Common myeloid progenitor, CD34-positive (primary cell): ENCODE measurements around the gene CNKSR2.

ENCODE experiments used
- CTCF ChIA-PET: fragments of 350-600 bp; sonication (Branson Sonifier 250); formaldehyde crosslinking; loops from one replicate; lab custom pipeline; 2021; ENCODE audit warnings: antibody characterized with exemption; lab: Charles Lee
- POLR2A ChIA-PET: fragments of 350-600 bp; sonication (Branson Sonifier 250); formaldehyde crosslinking; loops from one replicate; lab custom pipeline; 2021; ENCODE audit warnings: antibody characterized with exemption; lab: Charles Lee
- DNase-seq, 3 donors: peaks; one replicate each; pipeline versions ENCODE4 v3.0.0 to v3.0.0-alpha.2; 2013
- H3K27ac ChIP-seq, 2 experiments: 1 replicate in 1 of 2; 2 replicates in 1 of 2; pipeline ENCODE4 v1.7.0; 2013; ENCODE audit warnings: inconsistent platforms in 2 of 2, low read length in 2 of 2, mild to moderate bottlenecking in 2 of 2, low read depth in 1 of 2, moderate library complexity in 1 of 2; ENCODE audit not compliant: severe bottlenecking in 2 of 2, insufficient read depth in 1 of 2, poor library complexity in 1 of 2
- H3K27me3 ChIP-seq, 5 experiments: replicated peaks in 2 of 5; 1 replicate in 3 of 5; 2 replicates in 2 of 5; pipeline versions ENCODE4 v1.6.1 to v1.7.0; 2013; ENCODE audit warnings: low read length in 4 of 5, mild to moderate bottlenecking in 2 of 5, moderate library complexity in 2 of 5, inconsistent platforms in 1 of 5; ENCODE audit not compliant: insufficient read depth in 5 of 5, control insufficient read depth in 4 of 5
- H3K36me3 ChIP-seq, 4 experiments: 1 replicate in 2 of 4; 2 replicates in 2 of 4; pipeline versions ENCODE4 v1.6.1 to v1.7.0; 2013; ENCODE audit warnings: low read length in 3 of 4, control low read depth in 1 of 4, mild to moderate bottlenecking in 1 of 4; ENCODE audit not compliant: control insufficient read depth in 4 of 4, insufficient read depth in 4 of 4
- H3K4me1 ChIP-seq, 4 experiments: 1 replicate in 3 of 4; 2 replicates in 1 of 4; pipeline versions ENCODE4 v1.6.1 to v1.7.1; 2013; ENCODE audit warnings: low read length in 3 of 4, mild to moderate bottlenecking in 3 of 4, control low read depth in 1 of 4, inconsistent platforms in 1 of 4, moderate library complexity in 1 of 4; ENCODE audit not compliant: control insufficient read depth in 4 of 4, insufficient read depth in 4 of 4; ENCODE audit errors: control extremely low read depth in 1 of 4
- H3K4me3 ChIP-seq, 7 experiments: 1 replicate in 4 of 7; 2 replicates in 3 of 7; pipeline versions ENCODE4 v1.5.1 to v1.7.0; 2013; ENCODE audit warnings: mild to moderate bottlenecking in 7 of 7, low read length in 6 of 7, moderate library complexity in 6 of 7, inconsistent platforms in 2 of 7, low read depth in 2 of 7, control low read depth in 1 of 7; ENCODE audit not compliant: insufficient read depth in 4 of 7, control insufficient read depth in 1 of 7; ENCODE audit errors: extremely low read depth in 1 of 7
- H3K9me3 ChIP-seq, 5 experiments: 1 replicate in 4 of 5; 2 replicates in 1 of 5; pipeline versions ENCODE4 v1.6.1 to v1.7.1; 2013; ENCODE audit warnings: low read length in 4 of 5, mild to moderate bottlenecking in 2 of 5, inconsistent platforms in 1 of 5, low read depth in 1 of 5, moderate library complexity in 1 of 5; ENCODE audit not compliant: control insufficient read depth in 4 of 5, insufficient read depth in 2 of 5; ENCODE audit errors: control extremely low read depth in 1 of 5
- WGBS: methylation state at CpG from one replicate; pipeline ENCODE4 v1.1.5; 2013; ENCODE audit not compliant: insufficient coverage; 5-methylcytosine and 5-hydroxymethylcytosine counted together

CNKSR2 gene

DNA sequence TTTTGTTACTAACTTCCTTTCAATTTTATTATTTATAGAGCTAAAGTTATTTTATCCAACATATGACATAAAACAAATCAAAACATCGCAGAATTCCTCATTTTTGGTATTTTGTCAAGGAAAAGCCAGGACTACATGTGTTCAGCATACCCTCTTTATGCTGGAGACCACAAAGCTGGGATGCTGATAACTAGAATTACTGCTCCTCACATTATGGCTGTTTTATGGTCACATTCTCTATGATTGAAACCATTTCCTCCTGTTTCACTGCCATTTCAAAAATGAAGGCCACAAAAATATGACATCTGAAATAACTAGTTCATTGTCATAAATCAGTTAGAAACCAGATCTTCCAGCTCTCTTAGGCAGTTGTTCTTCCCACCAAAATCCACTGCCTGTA lies 242.2 kb downstream of the CNKSR2 start:
- peaks cover 0 to 3% (median 0%) of the 10 kb centered on the region in 5 experiments for H3K27me3 ChIP-seq
- ChIA-PET CTCF (no interaction called here), POLR2A (no interaction called here)
- WGBS, result 67% methylated on average over 1 of the region's 1 CpG
- no peak overlapping the region for H3K4me3 ChIP-seq
- no peaks in the 10 kb centered on the region for H3K36me3 ChIP-seq
- no peaks in the 10 kb centered on the region for H3K4me1 ChIP-seq
- H3K9me3 ChIP-seq, result no peaks in the 10 kb centered on the region
- H3K27ac ChIP-seq, result no peak overlapping the region
- no peak for DNase-seq

DNA sequence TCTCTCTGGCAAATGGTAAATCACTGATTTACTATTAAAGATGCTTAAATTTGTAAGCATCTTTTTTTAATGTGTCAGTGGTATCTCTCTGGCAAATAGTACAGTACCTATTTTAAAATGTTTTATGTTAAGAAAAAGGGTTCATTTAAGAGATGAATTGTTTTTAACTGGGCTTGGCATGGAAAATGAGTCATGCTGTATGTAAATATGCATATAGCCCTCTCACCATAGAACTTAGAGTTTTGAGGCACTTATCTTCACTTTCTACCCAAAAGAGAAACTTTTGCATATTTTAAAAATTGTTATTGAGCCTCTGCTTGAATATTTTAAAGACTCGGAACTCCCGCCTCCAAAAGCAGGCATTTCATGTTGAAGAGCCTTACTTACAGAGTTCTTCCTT lies 246.0 kb downstream of the CNKSR2 start:
- ChIA-PET CTCF (no interaction called here), POLR2A (no interaction called here)

DNA sequence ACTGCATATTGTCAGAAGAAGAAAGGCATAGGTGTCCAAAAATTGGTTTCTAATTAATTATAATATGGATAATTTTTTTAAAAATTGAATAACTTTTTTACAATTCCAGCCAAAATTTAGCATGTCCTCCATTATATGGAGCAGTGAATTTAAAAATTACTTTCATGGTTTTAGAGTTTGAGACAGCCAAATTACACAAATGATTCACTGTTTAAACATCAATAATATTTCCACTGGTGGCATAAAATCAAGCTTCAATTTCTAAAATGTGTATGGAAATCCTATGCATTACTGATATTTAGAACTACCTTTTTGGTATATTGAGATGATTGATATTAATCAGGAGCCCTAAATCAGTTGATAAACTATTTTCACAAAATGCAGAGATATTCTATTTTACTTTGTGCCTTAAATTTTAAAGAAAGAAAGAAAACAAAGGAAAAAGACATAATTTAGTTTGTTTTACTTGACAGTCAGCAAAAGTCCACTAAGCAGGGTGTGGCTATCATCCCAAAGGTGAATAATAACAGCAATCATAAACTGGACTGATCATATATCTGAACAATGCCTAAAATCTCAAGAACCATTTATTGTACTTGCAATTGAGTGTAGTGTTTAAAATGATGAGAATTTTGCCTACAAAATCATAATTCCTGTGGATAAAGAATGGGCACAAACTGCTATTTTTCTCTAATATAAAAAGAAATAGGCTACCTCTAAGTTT lies 249.7 kb downstream of the CNKSR2 start:
- ChIA-PET CTCF (no interaction called here), POLR2A (no interaction called here)
- H3K36me3 ChIP-seq, result no peaks in the 10 kb centered on the region
- no peak overlapping the region for H3K27ac ChIP-seq
- H3K4me3 ChIP-seq, result no peak overlapping the region
- no peaks in the 10 kb centered on the region for H3K4me1 ChIP-seq
- H3K27me3 ChIP-seq, result peaks cover 0 to 3% (median 0%) of the 10 kb centered on the region in 5 experiments
- DNase-seq, result no peak
- H3K9me3 ChIP-seq, result peaks cover 0 to 4% (median 0%) of the 10 kb centered on the region in 5 experiments

More for the DNA sequence above, 246.0 kb downstream of the CNKSR2 start:
- H3K4me1 ChIP-seq, result no peaks in the 10 kb centered on the region
- WGBS, result no CpG with 5 or more reads among the region's 2 CpGs
- H3K9me3 ChIP-seq, result no peaks in the 10 kb centered on the region
- H3K27ac ChIP-seq, result no peak overlapping the region
- DNase-seq, result no peak
- H3K4me3 ChIP-seq, result no peak overlapping the region
- H3K36me3 ChIP-seq, result no peaks in the 10 kb centered on the region
- peaks cover 0 to 3% (median 0%) of the 10 kb centered on the region in 5 experiments for H3K27me3 ChIP-seq

DNA sequence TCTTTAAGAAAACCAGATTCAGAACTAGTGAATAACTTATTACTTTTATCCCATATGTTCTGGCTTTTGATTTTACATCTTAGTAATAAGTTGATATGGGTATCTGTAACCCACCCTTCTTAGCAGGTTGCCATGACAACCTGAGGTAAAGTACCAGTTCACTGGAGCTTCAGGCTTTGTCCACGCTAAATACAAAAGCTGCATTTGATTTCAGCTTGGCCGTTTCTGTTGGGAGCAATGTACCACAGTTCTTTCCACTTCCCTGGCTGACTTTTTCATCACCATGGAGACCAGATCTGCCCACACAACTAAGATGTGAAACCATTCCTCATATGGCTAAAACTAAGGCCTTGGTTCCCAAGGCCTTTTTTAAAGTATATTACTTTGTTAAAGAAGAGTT lies 257.8 kb downstream of the CNKSR2 start:
- DNase-seq, result no peak
- POLR2A ChIA-PET, result no interaction called here
- no peaks in the 10 kb centered on the region for H3K27me3 ChIP-seq
- 75% methylated on average over 2 of the region's 2 CpGs for WGBS
- H3K36me3 ChIP-seq, result no peaks in the 10 kb centered on the region
- peaks cover 0 to 4% (median 0%) of the 10 kb centered on the region in 5 experiments for H3K9me3 ChIP-seq
- H3K27ac ChIP-seq, result no peak overlapping the region
- CTCF ChIA-PET, result no interaction called here
- no peak overlapping the region for H3K4me3 ChIP-seq
- no peaks in the 10 kb centered on the region for H3K4me1 ChIP-seq

DNA sequence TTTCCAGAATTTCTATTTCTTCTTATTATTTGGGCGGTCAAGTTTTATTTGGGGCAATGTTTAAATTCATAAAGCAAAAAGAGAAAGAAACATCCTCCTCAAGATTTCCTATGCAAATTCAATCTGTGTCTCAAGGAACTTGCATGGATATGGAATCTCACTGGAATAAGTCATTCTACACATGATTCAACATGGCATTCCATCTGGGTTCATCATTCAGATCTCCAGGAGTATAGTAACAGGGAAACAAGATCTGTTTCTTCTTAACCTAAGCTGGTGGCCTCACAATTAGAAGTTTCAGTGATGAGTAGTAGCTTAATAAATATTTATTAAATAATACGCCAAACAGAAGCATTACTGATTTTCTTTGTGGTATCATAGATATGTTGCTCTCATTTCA lies 264.1 kb downstream of the CNKSR2 start:
- no peaks in the 10 kb centered on the region for H3K36me3 ChIP-seq
- no CpG with 5 or more reads among the region's 2 CpGs for WGBS
- no peak overlapping the region for H3K27ac ChIP-seq
- H3K4me1 ChIP-seq, result no peaks in the 10 kb centered on the region
- no peak for DNase-seq
- CTCF ChIA-PET, result no interaction called here
- H3K27me3 ChIP-seq, result peaks cover 0 to 2% (median 0%) of the 10 kb centered on the region in 5 experiments
- H3K9me3 ChIP-seq, result no peaks in the 10 kb centered on the region
- POLR2A ChIA-PET, result no interaction called here
- no peak overlapping the region for H3K4me3 ChIP-seq

DNA sequence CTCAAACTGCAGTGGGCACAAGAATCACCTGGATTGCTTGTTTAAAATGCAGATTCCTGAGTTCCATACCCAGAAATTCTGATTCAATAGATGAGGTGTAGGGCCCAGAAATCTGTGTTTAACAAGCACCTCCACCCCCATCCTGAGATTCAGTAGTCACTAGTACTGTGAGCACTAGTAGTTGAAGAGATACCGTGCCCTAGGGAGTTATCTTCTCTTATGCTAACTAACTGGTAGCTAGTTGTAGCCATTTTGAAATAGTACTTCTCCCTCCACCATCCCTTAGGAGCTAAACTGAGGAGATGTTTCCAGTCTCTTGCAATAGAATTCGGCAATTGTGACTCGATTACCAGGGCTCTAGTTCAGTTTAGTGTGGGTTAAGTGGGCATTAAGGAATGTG lies 265.6 kb downstream of the CNKSR2 start:
- ChIA-PET CTCF (no interaction called here), POLR2A (no interaction called here)
- no peaks in the 10 kb centered on the region for H3K4me1 ChIP-seq
- H3K27ac ChIP-seq, result no peak overlapping the region
- H3K27me3 ChIP-seq, result peaks cover 0 to 2% (median 0%) of the 10 kb centered on the region in 5 experiments
- WGBS, result 81% methylated on average over 3 of the region's 3 CpGs
- H3K4me3 ChIP-seq, result no peak overlapping the region
- H3K9me3 ChIP-seq, result no peaks in the 10 kb centered on the region
- DNase-seq, result no peak
- no peaks in the 10 kb centered on the region for H3K36me3 ChIP-seq

DNA sequence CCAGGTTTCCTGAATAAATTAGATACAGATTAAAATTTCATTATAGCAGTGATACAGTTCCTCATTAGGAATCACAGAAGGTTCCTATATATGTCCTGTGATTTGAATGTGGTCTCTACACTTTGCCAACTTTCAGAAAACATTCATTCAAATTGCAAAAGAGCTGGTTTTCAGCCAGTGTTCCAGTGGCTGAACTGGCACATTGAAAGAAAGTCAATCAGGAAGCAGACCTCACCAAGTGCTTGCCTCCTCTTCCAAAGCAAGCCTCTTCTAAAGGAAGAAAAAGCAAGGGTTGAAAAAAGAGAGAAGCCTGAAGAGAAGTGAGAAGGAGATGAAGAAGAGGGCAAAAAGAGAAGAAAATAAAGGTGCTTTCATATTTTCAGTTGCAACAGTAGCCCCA lies 271.2 kb downstream of the CNKSR2 start:
- POLR2A ChIA-PET, result no interaction called here
- Histone ChIP-seq H3K27ac (no peak overlapping the region), H3K9me3 (no peaks in the 10 kb centered on the region), H3K36me3 (no peaks in the 10 kb centered on the region), H3K4me1 (no peaks in the 10 kb centered on the region), H3K27me3 (peaks cover 0 to 2% (median 0%) of the 10 kb centered on the region in 5 experiments), H3K4me3 (no peak overlapping the region)
- no peak for DNase-seq
- CTCF ChIA-PET, result no interaction called here
